ENCODE results near the gene GABRB1. TPM values are rescaled to one million over a fixed set of nuclear protein-coding genes. Genes with fewer than 3 reads are reported as not detected.

GABRB1 gene
- total RNA-seq (not detected), total RNA-seq (0 reads per million in 2 donors)

DNA sequence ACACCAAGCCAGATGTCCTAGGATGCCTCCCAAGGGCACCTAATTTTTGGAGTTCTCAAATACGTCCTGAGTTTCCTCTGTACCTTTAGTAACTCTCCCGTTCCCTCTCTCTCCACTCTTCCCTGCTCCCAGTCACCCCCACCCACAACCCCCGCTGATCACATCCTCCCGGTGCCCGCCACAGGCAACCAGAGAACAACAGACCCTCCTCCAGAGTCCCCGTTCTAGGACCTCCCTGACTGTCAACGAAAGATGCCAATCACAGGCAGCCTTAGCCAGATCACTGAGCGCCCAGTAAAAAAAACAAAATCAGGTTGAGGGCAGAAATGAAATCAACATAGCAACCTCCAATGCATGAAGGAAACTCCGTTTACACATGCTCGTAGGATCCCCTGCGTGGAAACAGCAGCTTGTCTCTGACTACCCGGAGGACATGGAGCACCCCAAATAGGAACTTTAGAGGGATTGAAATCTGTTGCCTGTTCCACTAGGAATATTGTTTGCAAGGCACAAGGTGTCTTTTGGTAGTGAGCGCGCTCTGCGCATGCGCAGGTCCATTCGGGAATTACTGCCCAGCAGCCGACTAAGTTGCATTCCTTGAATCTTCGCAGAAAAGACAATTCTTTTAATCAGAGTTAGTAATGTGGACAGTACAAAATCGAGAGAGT is at the start of gene GABRB1:
Gene GABRB1 (plus strand): TSS at position 557 of the 668 bp plus-strand sequence.
- DNase-seq, result no peak
- H3K9me3 ChIP-seq (ENCODE audit: control insufficient read depth, low read length, poor library complexity, severe bottlenecking), result no peaks in the 10 kb centered on the region
- no peak within 1 kb of the TSS for H3K27ac Mint-ChIP-seq
- H3K4me1 Mint-ChIP-seq, result peaks cover 12% of the 10 kb centered on the region
- peaks cover 48% of the 10 kb centered on the region for H3K27me3 Mint-ChIP-seq
- H3K4me3 Mint-ChIP-seq, result peak within 1 kb of the TSS; percentile 86
- ATAC-seq, result peak; percentile 7
- peaks cover 3% of the 10 kb centered on the region for H3K36me3 Mint-ChIP-seq (ENCODE audit: low read depth)

GRCh38 chr4:46984781-46985180 is 46.6 kb upstream of the GABRB1 start:
- no peaks in the 10 kb centered on the region for H3K36me3 Mint-ChIP-seq (ENCODE audit: low read depth)
- H3K27ac Mint-ChIP-seq, result no peak overlapping the region
- ATAC-seq (no peak), DNase-seq (no peak)
- H3K4me3 Mint-ChIP-seq, result no peak overlapping the region
- H3K27me3 Mint-ChIP-seq, result peaks cover 21% of the 10 kb centered on the region
- H3K9me3 ChIP-seq (ENCODE audit: control insufficient read depth, low read length, poor library complexity, severe bottlenecking), result no peaks in the 10 kb centered on the region
- no peaks in the 10 kb centered on the region for H3K4me1 Mint-ChIP-seq

GRCh38 chr4:46986922-46987638 is 44.3 kb upstream of the GABRB1 start:
- Mint-ChIP-seq H3K4me3 (no peak overlapping the region), H3K4me1 (peaks cover 2% of the 10 kb centered on the region)
- ATAC-seq, result no peak

GRCh38 chr4:46992338-46992737 is 39.0 kb upstream of the GABRB1 start:
- H3K27ac Mint-ChIP-seq, result no peak overlapping the region
- DNase-seq, result no peak
- H3K4me1 Mint-ChIP-seq, result peaks cover 16% of the 10 kb centered on the region
- no peak for ATAC-seq
- peaks cover 59% of the 10 kb centered on the region for H3K27me3 Mint-ChIP-seq
- no peaks in the 10 kb centered on the region for H3K9me3 ChIP-seq (ENCODE audit: control insufficient read depth, low read length, poor library complexity, severe bottlenecking)
- peaks cover 6% of the 10 kb centered on the region for H3K36me3 Mint-ChIP-seq (ENCODE audit: low read depth)
- peak overlapping the region; percentile 49 for H3K4me3 Mint-ChIP-seq

More at GRCh38 chr4:46986922-46987638, 44.3 kb upstream of the GABRB1 start:
- peaks cover 32% of the 10 kb centered on the region for H3K27me3 Mint-ChIP-seq
- peaks cover 2% of the 10 kb centered on the region for H3K36me3 Mint-ChIP-seq (ENCODE audit: low read depth)
- H3K27ac Mint-ChIP-seq, result no peak overlapping the region
- no peaks in the 10 kb centered on the region for H3K9me3 ChIP-seq (ENCODE audit: control insufficient read depth, low read length, poor library complexity, severe bottlenecking)
- no peak for DNase-seq

- Mint-ChIP-seq H3K4me3 (peak within 1 kb of the TSS; percentile 71), H3K4me1 (peaks cover 16% of the 10 kb centered on the region), H3K27ac (no peak within 1 kb of the TSS), H3K36me3 (ENCODE audit: low read depth) (peaks cover 6% of the 10 kb centered on the region), H3K27me3 (peaks cover 63% of the 10 kb centered on the region)
- H3K9me3 ChIP-seq (ENCODE audit: control insufficient read depth, low read length, poor library complexity, severe bottlenecking), result no peaks in the 10 kb centered on the region
- no peak for DNase-seq
- ATAC-seq, result no peak
Observed at GRCh38 chr4:46993075-46994006, 38.0 kb upstream of the GABRB1 start, which contains the start of gene GABRA4. Gene GABRA4, minus strand, starts transcription at chr4:46993581. Its CDS starts 157 bp downstream, at chr4:46993424.

DNA sequence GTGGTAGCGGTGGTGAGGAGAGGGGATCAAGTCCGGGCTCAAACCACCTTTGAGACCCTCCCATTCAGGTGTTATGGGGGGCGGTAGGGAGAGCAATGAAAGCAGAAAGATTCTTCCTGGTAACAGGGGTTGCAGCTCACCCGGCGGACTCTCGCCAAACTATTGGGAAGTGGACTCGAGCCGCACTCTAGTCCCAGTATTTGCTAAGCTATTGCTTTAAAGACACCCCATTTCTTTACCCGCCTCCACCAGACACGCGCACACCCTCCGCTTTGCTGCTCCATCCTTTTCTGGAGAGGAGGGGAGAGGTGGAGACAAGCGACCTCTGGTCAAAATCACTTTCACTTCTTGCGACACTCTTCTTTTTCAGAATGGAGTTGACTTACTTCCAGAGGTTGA is 37.4 kb upstream of the GABRB1 start:
- no peak for DNase-seq
- Mint-ChIP-seq H3K36me3 (ENCODE audit: low read depth) (peaks cover 6% of the 10 kb centered on the region), H3K27ac (no peak overlapping the region)

DNA sequence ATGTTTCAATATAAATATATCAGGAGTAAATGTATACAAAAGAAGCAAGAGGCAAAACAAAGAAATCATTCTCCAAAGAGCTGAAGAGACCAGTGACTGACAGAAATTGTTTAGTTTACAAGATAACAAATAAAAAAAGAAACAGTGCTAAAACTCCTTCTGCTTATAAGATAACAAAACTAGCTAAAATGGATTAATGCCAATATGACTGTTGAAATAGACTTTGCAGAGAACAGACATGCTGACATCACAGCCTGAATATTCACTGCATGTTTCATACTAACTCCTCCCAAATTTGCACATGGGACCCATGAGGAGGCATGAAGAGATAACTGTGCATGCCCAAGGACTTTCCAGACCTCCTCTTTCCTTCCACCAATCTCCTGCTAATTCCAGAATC is 31.8 kb upstream of the GABRB1 start:
- peaks cover 22% of the 10 kb centered on the region for H3K27me3 Mint-ChIP-seq
- no peak for ATAC-seq
- H3K4me1 Mint-ChIP-seq, result no peaks in the 10 kb centered on the region
- no peak overlapping the region for H3K4me3 Mint-ChIP-seq
- H3K27ac Mint-ChIP-seq, result no peak overlapping the region
- no peaks in the 10 kb centered on the region for H3K9me3 ChIP-seq (ENCODE audit: control insufficient read depth, low read length, poor library complexity, severe bottlenecking)
- no peak for DNase-seq
- H3K36me3 Mint-ChIP-seq (ENCODE audit: low read depth), result no peaks in the 10 kb centered on the region

More for the DNA sequence above, 37.4 kb upstream of the GABRB1 start:
- H3K9me3 ChIP-seq (ENCODE audit: control insufficient read depth, low read length, poor library complexity, severe bottlenecking), result no peaks in the 10 kb centered on the region
- Mint-ChIP-seq H3K27me3 (peaks cover 58% of the 10 kb centered on the region), H3K4me3 (peak overlapping the region; percentile 71), H3K4me1 (peaks cover 16% of the 10 kb centered on the region)
- no peak for ATAC-seq

DNA sequence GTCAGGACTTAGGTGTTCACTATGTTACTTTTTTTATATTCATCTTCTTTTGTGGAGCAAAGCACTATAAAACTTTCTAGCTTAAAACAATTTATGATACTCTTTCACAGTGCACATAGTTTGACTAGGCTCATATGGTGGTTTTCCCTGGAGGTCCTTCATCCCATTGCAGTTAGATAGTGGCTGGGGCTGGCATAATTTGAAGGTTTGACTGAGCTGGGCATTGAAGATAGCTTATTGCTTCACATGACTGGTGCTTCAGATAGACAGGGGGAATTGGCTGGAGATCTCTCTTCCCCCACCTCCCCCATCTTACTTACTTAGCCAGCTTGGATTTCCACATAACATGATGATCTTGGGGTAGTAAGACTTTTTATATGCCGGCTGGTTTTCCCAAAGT is 31.0 kb upstream of the GABRB1 start:
- ATAC-seq, result no peak
- DNase-seq, result no peak
- Mint-ChIP-seq H3K36me3 (ENCODE audit: low read depth) (no peaks in the 10 kb centered on the region), H3K27me3 (peaks cover 14% of the 10 kb centered on the region), H3K4me1 (no peaks in the 10 kb centered on the region), H3K27ac (no peak overlapping the region), H3K4me3 (no peak overlapping the region)
- H3K9me3 ChIP-seq (ENCODE audit: control insufficient read depth, low read length, poor library complexity, severe bottlenecking), result no peaks in the 10 kb centered on the region

DNA sequence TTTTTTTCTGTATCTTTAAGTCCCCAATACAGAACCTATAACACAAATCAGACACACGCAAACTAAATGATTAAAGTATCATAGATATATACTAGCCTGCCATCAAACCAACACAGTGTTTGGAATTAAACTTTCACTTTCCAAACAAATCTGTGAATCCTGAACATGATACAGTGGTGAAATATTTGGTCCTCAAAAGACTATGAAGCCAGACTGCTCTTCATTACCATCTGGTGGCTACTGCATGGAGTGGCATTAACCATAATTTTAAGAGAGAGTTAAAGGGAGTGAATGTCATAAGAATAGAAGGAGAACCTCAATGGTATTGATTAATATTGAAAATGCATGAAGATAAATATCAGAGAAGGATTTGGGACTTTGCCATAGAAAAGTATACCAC is 28.8 kb upstream of the GABRB1 start:
- Mint-ChIP-seq H3K36me3 (ENCODE audit: low read depth) (no peaks in the 10 kb centered on the region), H3K4me1 (no peaks in the 10 kb centered on the region), H3K27me3 (peaks cover 7% of the 10 kb centered on the region), H3K27ac (no peak overlapping the region), H3K4me3 (no peak overlapping the region)
- no peaks in the 10 kb centered on the region for H3K9me3 ChIP-seq (ENCODE audit: control insufficient read depth, low read length, poor library complexity, severe bottlenecking)
- ATAC-seq, result no peak
- DNase-seq, result no peak

DNA sequence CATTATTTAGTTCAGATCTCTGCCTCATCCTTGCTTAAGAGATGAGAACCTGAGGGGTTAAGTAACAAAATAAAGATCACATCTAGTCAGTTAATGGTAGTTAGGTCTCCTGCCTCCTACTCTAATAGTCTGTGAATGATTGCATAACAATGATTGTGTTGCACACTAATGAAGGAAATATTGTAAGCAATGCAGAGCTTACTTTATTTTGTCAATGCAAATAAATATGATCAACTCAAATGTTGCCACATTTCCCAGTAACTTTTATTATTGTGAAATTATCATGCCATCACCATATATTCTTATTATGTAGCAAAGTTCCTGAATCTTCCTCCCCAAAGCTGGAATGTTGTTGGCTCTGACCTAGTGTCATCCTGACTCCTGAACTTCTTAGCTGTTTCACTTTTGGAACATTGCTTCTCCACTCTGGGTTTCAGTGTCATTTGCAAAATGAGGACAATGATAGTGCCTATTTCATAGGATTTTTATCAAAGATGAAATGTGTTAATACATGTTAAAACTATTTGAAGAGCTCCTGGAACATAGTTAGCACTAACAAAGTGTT is 20.9 kb upstream of the GABRB1 start:
- H3K9me3 ChIP-seq (ENCODE audit: control insufficient read depth, low read length, poor library complexity, severe bottlenecking), result no peaks in the 10 kb centered on the region
- peaks cover 11% of the 10 kb centered on the region for H3K4me1 Mint-ChIP-seq
- no peaks in the 10 kb centered on the region for H3K27me3 Mint-ChIP-seq
- H3K4me3 Mint-ChIP-seq, result peak overlapping the region; percentile 77
- DNase-seq (no peak), ATAC-seq (no peak)
- H3K27ac Mint-ChIP-seq, result peak overlapping the region; percentile 91
- no peaks in the 10 kb centered on the region for H3K36me3 Mint-ChIP-seq (ENCODE audit: low read depth)

DNA sequence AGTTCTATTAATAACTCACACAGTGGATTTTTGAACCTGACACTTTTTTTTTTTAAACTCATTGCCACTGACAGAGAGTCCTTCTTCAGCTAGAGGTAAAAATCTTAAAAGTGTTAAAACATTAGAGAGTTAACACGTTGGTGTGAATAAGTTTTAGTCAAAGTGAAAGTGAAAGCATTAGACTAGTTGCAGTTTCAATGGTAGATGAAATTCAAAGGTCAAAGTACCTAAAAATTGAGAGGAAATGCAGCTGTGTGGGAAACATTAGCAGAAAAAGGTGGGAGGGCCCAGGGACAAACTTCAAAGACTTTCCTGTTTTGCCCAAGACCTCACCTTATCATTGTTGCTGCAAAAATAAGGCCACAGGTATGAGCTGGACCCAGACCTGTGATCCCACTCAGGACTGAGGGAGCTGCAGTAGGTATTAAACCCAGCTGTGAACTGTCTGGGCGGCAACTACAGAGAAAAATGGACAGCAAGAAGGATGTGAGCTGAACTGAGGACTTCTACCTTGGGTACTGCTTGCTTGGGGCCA is 20.4 kb upstream of the GABRB1 start:
- Mint-ChIP-seq H3K4me3 (peak overlapping the region; percentile 77), H3K4me1 (peaks cover 11% of the 10 kb centered on the region), H3K27me3 (no peaks in the 10 kb centered on the region), H3K27ac (peak overlapping the region; percentile 91), H3K36me3 (ENCODE audit: low read depth) (no peaks in the 10 kb centered on the region)
- peak; percentile 51 for ATAC-seq
- no peak for DNase-seq
- no peaks in the 10 kb centered on the region for H3K9me3 ChIP-seq (ENCODE audit: control insufficient read depth, low read length, poor library complexity, severe bottlenecking)

- H3K9me3 ChIP-seq (ENCODE audit: control insufficient read depth, low read length, poor library complexity, severe bottlenecking), result no peaks in the 10 kb centered on the region
- no peak overlapping the region for H3K4me3 Mint-ChIP-seq
- ATAC-seq (no peak), DNase-seq (no peak)
- no peaks in the 10 kb centered on the region for H3K27me3 Mint-ChIP-seq
- no peak overlapping the region for H3K27ac Mint-ChIP-seq
- H3K36me3 Mint-ChIP-seq (ENCODE audit: low read depth), result no peaks in the 10 kb centered on the region
- H3K4me1 Mint-ChIP-seq, result peaks cover 11% of the 10 kb centered on the region
Observed at GRCh38 chr4:47012676-47013075, 18.7 kb upstream of the GABRB1 start.
